HG02798 (cell line): ENCODE results near the gene TMEM61.

Experiments used
- ATAC-seq: cut with Tn5 transposase; IDR thresholded peaks from one replicate; pipeline ENCODE4 v1.9.1; 2021; ENCODE audit warnings: mild to moderate bottlenecking; ENCODE audit not compliant: unreplicated experiment, poor library complexity

The TMEM61 gene

DNA sequence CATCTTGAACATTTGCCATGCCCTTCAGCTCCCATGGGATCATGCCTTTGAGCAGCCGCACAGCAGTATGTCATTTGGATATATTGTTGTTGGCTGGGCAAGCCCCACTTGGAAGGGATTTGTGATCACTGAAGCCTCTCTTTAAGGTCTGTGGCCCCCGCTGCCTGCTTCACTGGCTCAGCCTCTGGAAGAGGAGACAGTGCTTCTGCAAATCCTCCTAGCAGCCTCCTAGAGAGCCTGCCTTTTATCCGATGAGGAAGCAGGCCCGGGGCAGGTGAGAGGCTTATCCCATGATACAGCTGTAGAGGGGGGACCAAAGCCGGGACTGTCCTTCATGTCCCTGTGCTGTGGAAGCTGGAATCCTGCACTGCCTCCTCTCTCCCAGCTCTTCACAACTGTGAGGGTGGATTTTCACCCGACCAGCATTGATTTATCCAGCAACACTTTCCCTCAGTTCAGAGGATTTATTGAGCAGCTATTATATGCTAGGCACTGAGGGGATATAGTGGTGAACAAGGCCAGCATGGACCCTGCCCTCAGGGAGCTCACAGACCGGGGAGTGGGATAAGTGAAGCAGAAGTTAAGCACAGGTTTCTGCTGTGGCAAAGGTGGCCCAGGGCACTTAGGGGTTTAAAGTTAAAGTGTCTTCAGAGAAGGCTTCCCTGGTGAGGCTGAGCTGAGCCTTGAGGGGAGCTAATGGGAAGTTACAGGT lies 3.9 kb downstream of the TMEM61 start:
- ATAC-seq = no peak

DNA sequence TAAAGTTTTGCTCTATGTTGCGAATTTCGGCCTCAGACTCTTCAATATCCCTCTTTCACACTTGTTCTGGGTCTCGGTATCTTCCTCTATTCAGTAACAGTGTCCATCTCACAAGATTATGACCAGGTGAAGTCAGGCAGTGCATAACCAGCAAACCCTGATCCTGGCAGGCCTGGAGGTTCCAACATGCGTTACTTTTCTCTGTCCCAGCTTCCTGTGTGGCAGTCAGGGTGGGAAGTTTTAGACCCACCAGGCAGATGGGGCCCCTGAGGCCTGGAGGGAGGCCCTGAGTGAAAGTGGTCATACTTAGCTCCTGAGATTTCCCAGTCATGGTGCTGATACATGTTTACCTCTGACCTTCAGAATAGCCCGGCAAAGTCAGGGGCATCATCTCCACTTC lies 5.1 kb downstream of the TMEM61 start:
- ATAC-seq = no peak

DNA sequence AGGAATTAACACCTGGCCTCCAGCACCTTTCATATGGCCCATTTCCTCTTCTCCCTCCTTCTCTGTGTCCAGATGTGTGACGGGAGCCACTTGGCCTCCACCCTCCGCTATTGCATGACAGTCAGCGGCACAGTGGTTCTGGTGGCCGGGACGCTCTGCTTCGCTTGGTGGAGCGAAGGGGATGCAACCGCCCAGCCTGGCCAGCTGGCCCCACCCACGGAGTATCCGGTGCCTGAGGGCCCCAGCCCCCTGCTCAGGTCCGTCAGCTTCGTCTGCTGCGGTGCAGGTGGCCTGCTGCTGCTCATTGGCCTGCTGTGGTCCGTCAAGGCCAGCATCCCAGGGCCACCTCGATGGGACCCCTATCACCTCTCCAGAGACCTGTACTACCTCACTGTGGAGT lies 5.6 kb downstream of the TMEM61 start:
- no peak for ATAC-seq

DNA sequence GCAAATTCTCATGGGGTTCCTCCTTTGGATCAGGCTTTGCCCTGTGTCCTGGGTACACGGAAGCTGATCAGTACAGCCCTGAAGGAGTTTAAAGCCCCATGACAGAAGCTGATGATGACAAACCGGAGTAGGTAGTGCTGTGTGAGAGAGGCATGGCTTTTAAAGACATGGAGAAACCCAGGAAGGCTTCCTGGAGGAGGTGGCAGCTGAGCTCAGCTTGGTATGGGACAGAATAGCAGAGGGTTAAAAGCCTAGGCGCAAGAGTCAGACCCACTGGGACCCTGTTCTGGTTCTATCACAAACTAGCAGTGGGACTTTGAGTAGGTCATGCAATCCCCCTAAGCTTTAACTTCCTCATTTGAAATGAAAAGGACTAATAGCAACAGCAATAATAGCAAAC lies 6.1 kb downstream of the TMEM61 start:
- no peak for ATAC-seq

DNA sequence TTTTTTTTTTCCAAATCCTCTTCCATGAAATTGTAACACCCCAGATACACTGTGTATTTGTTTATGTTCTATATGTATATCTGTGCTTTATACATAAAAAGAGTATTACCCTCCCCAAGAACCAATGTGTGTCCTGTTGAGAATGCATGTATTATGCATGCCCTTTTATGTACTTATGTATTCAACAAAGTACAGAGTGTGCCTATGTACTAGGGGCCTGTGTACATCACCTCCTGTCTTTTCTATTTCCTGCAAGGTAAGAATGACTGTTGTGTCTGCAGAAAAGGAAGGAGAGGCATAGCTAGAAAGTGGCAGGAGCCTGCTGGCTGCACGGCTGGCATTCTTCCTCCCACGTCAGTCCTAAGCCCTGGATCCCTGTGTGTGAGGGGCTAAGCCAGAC lies 7.0 kb downstream of the TMEM61 start:
- no peak for ATAC-seq

DNA sequence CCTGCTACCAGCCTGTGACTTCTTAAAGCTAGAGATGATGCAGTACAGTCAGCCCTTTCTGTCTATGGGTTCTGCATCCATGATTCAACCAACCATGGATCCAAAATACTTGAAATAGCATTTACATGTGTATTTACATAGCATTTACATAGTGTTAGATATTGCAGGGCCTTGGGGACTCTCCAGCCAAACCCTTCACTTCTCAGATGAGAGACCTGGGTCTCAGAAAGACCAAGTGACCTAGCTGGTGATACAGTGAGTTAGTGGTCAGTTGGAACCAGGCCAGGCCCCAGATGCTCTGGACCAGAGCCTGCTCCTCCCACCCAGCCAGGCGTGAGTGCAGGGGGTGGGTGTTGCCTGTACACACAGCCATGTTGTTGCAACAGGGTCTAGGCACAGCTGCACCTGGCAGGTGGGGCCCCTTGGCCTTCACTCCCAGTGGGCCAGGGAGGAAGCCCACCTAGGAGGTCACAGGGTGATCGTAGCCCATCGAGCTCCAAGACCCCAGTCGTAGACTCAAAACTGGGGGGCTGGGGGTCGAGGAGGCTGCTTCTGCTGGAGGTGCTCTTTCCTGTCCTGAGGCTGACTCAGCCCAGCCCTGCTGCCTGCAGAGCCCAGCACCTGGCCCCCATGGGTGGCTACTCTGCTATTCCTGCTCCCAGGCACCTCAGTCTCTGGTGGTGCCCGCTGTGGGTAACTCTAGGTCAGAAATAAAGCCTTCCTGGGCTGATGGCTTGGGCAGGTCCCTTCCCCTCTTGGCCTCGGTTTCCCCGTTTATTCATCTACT lies 7.7 kb downstream of the TMEM61 start:
- ATAC-seq = no peak

DNA sequence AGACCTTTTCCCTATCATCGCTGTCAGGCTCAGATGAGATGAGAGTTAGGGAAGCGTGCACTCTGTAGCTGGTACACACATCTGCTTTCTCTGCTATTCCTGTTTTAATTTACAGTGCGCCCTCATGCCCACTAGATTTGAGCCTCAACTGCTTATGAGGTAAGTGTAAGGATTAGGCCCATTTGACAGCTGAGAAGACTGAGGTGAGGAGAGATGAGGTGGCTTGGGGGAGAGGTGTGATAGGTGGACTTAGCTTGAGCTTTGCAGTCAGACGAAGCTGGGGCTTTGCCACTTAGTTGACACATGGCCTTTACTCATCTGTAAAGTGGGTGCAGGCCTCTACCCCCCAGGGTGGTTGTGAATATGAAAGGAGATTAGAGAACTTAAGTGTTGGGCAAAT lies 8.5 kb downstream of the TMEM61 start:
- ATAC-seq = no peak

DNA sequence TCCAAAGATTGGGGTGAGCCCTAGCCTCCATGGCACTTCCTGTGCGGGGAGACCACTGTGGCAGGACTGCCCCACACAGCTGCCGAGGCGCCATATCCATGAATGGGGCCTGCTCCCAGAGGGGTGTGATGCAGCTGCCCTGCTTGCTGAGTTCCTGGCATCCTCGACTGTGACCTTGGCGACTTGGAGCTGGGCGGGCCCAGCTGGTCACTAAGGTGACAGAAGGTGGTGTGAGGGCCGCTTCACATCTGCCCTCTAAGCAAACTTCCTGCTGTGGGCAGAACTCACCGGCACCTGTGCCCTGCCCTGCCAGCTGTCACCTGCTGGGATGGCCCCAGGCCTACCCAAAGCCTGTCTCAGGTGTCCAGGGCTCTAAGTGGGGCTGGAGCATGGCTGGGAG lies 9.0 kb downstream of the TMEM61 start:
- ATAC-seq = no peak

DNA sequence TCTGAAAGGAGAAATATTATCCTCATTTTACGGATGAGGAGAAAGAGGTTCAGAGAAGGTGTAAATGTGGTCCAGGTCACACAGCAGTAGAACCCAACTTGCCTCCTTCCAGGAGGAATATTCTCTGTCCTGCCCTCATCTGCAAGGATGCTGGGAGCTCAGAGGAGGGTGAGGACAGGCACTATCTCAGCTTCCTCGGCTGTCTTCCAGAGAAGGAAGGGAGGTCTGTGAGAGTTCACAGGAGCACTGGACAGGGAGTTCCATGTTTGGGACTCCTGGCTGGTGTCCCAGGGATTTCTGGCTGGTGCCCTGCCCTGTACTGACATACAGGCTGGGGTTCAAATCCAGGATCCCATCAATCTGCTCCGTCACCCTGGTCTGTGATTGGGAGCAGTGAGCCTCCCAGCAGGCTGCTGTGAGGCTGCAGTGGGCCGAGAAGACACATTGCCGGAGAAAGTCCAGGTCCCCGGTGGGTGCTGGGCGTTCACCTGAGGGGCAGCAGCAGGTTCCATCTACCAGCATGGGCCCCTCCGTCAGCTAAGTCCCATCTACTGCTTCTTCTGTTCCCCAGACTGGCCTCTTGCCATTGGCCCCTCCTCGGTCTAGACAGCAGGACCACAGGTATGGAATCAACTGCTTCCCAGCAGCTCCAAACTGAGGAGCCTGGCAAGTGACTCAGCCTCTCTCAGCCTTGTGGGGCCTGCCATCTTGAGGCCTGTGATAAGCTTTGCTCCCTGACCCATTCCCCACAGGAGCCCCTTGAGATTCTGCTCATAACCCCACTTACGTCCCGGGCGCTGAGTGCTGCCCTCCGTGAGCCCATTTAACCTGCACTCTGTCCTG lies 9.8 kb downstream of the TMEM61 start:
- ATAC-seq = no peak

DNA sequence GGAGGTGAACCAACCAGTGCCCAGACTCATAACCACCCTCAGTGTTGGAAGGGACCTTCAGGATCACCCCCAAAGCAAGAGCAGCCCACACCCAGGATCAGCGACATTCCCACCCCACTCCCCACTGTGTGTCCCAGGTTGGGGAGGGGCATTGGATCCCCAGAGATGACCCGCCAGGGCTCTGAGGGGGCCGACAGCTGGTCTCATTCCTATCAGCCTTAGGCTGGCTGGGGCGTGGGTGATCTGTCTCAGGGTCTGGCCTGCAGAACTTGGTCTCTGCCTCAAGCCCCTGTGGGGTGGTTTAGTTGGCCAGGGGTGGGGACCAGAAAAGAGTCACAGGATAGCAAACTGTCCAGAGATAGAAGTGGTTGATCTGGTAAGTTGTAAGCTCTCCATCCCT lies 10.5 kb downstream of the TMEM61 start:
- no peak for ATAC-seq

DNA sequence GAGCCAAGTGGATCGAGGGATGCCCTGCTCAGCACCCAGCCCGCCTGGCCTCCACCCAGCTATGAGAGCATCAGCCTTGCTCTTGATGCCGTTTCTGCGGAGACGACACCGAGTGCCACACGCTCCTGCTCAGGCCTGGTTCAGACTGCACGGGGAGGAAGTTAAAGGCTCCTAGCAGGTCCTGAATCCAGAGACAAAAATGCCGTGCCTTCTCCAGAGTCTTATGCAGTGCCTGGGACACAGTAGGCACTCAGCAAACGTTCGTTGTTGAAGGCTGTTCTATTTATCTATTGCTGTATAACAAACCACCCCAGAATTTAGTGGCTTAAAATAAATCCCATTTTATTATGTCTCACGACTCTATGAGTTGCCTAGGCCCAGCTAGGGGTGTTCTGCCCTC lies 11.5 kb downstream of the TMEM61 start:
- no peak for ATAC-seq

DNA sequence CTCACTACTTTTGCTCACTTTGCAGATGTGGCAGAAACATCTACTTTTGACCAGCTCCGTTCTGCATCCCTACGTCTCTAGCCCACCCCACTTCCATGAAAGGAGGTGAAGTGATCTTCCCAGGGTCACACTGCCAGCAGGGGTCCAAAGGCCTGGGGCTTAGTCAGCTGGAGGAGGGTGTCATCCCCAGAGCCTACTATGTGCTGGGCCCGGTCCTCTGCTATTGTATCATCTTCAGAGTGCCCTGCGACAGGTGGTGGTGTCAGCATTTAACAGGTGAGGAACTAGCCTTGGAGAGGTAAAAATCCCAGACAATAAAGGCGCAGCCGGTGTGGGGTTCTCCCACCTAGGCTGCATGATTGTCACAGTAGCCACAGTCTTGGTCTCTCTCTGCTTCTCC lies 12.7 kb downstream of the TMEM61 start:
- no peak for ATAC-seq

DNA sequence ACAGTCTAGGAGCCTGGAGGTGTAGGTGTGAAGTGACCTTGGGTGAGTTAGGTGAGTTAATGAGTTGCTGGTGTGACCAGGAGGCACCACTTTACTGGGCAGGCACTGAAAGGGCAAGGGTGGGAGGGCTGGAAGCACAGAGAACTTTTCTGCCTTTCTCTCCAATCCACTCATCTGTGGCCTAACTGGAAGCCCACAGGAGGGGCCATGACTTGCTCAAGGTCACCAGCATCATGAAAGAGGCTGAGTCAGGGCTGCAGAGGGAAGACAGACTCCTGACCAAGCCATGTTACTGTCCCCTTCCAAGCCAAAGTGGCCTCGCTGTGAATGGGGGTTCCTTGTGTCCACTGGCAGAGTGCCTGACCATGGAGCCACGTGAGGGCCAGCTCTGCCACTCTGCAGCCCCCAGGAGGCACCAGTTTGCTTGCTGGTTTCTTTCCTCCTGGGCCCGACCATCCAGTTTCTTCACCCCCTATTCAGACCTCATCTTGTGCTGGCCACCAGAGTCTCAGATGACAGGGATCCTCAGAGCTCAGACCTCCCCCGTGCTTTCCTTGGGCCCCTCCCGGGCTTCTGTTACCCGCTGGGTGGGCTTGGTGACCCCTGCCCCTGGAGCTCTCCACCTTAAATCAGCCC lies 14.0 kb downstream of the TMEM61 start:
- no peak for ATAC-seq

DNA sequence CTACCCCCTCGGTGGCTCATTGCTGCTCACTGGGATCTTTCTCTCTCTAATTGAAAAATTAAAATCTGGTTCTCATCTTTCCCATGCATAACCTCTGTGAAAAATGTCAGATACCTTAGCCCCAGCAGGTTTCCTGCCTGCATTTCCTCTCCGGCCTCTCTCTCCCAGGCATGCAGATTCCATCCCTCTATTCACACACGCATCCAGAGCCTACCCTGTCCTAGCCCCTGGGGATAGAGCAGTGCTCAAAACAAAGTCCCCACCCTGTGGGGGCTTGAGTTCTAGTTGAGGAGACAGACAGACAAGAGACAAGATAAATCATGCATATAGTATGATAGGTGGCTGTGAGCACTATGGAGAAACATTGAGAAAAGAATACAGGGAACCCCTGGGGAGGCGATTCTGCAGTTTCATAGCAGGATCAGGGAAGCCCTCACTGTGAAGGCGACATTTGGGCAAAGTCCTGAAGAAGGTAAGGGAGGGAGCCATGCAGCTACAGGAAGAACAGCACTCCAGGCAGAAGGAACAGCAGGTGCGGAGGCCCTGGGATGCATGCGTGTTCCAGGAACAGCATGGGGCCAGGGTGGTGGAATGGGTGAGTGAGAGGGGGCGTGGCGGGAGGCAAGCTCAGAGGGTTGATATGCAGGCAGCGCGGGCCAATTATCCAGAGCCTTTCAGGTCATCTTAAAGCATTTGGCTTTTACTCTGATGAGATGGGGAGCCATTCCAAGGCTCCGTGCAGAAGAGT lies 14.8 kb downstream of the TMEM61 start:
- ATAC-seq = no peak

DNA sequence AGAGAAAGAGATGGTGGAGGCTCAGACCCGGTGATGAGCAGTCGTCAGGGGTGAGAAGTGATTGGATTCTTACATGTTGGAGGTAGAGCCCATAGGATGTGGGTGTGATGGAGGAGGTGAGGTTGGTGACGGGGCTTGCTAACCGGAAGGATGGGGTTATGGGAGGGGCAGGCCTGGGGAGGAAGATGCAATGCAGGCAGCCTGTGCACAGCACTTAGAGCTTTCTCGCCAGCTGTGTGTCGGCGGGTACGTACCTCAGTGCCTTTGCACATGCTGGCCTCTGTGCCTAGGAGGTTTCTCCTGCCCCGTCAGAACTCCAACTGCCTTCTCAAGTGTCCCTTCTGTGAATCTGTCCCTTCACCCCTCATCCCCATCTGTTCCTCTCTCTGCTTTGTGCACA lies 15.4 kb downstream of the TMEM61 start:
- no peak for ATAC-seq

DNA sequence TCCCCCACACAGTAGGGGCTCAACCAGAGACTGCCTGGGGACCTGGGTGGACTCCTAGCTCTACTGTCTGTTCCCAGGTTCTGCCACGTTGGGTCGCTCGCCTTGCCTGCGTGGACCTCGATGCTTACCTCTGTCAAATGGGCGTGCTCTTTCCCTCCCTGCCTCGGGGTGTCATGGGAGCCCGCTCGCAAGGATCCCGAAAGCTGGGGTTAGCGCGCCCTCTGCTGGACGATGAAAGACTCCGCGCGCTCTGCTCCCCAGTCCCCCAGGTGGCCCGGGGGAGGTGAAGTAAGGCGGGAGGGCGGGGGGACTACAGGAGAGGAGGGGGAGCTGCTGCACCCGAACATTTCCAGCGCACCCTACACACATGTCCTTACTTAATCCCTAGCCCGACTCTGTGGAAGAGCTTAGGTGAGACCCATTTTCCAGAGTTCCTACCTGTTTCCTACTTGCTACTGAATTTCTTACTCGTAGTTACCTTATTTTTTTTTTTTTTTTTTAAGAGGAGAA lies 16.0 kb downstream of the TMEM61 start:
- ATAC-seq = peak; percentile 76

DNA sequence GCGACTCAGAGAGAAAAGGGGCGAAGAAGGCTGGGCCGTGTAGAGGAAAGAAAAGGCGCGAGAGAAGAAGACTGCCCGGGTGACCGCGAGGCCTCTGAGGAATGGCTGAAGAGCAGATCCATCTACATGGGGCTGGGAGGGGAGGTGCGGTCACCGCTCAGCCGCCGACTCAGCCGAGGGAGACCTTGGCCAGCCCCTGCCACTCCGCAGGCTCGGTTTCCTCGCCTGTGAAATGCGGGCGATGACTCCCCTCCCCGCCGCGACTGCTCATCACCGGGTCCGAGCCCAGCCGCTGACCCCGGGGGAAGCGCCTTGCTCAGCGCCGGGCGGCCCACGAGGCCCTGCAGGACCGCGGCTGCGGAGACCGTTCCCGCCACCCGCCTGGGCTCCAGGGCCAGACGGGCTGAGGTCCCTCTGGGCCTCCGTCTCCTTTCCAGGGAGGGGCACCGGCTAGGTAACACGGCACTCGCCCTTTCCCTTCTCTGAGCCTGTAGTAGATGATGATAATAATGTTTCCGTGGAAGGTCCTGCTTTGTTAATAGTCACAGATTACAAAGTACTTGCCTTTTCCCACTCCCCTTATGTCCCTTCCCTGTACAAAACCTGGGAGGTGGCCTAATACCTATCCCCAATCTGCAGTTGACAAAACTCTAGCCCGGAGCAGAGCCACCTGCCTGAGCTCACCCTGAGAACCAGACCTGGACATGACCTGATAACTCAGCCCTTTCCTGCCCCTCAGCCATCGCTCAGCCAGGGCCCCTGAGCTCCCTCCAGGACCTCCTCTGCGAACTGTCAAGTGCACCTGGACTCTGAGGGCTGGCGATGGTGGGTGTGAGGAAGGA lies 16.7 kb downstream of the TMEM61 start:
- no peak for ATAC-seq

DNA sequence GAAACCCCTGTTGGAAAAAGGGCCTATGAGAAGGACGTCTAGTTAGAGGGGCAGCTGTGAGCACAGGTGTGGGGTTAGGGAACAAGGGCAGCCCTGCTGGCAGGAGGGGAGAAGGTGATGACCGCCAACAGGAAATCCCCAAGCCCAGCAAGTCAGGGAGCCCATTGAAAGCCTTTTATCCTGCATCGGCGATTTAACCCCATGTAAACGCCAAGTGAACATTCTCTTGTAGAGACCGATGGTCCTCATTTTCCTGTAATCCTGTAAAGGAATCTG lies 17.2 kb downstream of the TMEM61 start:
- no peak for ATAC-seq

DNA sequence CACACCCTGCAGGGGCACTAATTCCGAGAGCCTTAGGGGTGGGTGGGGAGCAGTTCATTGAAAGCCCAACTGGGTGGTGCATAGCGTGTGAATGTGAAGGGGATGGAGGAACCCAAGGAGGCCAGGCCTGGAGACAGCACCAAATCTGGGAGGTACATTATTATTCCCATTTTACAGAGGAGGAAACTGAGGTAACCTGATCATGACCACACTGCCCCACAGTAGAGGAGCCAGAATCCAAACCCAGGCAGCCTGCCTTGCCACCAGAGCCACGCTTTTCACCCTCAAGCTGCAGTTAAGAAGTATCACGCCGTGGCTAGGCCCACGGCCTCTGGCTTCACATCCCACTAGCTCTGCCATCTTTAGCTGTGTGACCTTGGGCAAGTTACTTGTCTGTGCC lies 17.7 kb downstream of the TMEM61 start:
- ATAC-seq = no peak
